Measurements from ENCODE around the gene PALD1.

DNA sequence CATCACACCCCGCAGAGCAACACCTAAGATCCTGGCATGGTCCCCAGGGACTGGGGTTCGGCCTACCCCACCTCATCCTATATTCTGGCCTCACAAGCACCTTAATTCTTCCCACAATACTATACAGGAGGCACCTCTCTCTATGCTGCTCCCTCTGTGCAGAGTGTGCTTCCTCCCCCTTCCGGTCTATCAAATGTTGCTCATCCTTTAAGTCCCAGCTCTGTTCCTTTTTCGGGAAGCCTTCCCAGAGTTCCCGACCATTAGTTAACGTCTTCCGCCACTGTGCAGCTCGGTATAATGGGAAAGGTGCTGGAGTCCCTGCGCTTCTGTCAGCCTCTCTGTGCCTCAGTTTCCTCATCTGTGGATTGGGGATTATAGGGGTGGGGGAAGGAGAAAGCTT lies 21.8 kb downstream of the PALD1 start:
- TF ChIP-seq MCM2 (IDR thresholded peaks at IDR 0.05; ENCODE audit: low read depth) (no peak), SMC3 (conservative IDR thresholded peaks at IDR 0.05; ENCODE audit: insufficient read depth, low read depth, low read length) (no peak), ZBTB7A (IDR thresholded peaks at IDR 0.05; ENCODE audit: borderline replicate concordance, control insufficient read depth, low read depth, low read length) (no peak), WHSC1 (IDR thresholded peaks at IDR 0.05; ENCODE audit: low read length) (no peak), BRCA1 (IDR thresholded peaks at IDR 0.05) (no peak), BRCA1 (CRISPR knock-in tag; IDR thresholded peaks at IDR 0.05) (no peak), ETV6 (IDR thresholded peaks at IDR 0.05; ENCODE audit: borderline replicate concordance in 1 of 2, low read depth in 2 of 2, low read length in 1 of 2) (no peak), ETV6 (CRISPR knock-in tag; IDR thresholded peaks at IDR 0.05; ENCODE audit: borderline replicate concordance) (no peak), MBD1 (CRISPR knock-in tag; IDR thresholded peaks at IDR 0.05) (no peak), CREB1 (IDR thresholded peaks at IDR 0.05) (no peak), CREB1 (CRISPR knock-in tag; IDR thresholded peaks at IDR 0.05) (no peak), POLR2A (conservative IDR thresholded peaks at IDR 0.05) (no peak)
- TF ChIP-seq, protein P1, sequence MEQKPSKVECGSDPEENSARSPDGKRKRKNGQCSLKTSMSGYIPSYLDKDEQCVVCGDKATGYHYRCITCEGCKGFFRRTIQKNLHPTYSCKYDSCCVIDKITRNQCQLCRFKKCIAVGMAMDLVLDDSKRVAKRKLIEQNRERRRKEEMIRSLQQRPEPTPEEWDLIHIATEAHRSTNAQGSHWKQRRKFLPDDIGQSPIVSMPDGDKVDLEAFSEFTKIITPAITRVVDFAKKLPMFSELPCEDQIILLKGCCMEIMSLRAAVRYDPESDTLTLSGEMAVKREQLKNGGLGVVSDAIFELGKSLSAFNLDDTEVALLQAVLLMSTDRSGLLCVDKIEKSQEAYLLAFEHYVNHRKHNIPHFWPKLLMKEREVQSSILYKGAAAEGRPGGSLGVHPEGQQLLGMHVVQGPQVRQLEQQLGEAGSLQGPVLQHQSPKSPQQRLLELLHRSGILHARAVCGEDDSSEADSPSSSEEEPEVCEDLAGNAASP (IDR thresholded peaks at IDR 0.05), result no peak
